Measurements from ENCODE around the gene IARS1. TPM values are rescaled to one million over a fixed set of nuclear protein-coding genes. Genes with fewer than 3 reads are reported as not detected.

Gene IARS1
- total and polyA plus RNA-seq, 2 of the 4 experiments (the other 2 are of a cell fraction), result 85.3 to 414 TPM

GRCh38 chr9:92325269-92325990, 31.9 kb upstream of the IARS1 start, which contains the start of the genes CENPP and NOL8 (continued):
- peak; percentile 75; the same call in 1 of the 2 replicates for TF ChIP-seq POLR2A (IDR thresholded peaks at IDR 0.05; ENCODE audit: low read depth, low read length)

DNA sequence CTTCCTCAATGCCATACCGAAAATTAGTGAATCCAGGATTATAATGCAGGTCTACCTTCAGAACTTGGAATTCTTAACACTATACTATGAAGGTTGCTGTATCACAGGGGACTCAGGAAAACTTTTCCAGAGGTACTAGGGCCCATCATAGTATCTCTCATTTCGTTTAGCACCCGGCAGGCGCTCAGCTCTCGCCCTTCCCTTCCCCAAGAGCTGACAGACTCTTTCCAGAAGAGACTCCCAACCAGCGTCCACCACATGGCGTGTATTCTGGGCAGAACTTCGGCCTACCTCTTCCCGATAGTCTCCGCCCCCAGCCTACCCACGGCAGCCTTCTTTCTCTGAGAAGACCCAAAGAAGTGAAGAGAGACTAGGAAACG, 31.4 kb upstream of the IARS1 start:
- H4K5ac ChIP-seq (ENCODE audit: low read depth, low read length), result peak overlapping the region; percentile 43
- WGBS, 2 experiments (ENCODE audit: extremely low coverage in 2 of 2, insufficient read length in 1 of 2), result 0% methylated on average over 9 of the region's 12 CpGs; no CpG with 5 or more reads in 1 of the 2 experiments
- in situ Hi-C loops (cut with MboI; ENCODE audit: low sequenced_read_pairs), result loop anchor here (5.0 to 25.0 kb wide), 2 partner anchors 312 to 462 kb away; no protein-coding TSS in a partner anchor
- peak overlapping the region; percentile 86 for H3K56ac ChIP-seq (ENCODE audit: extremely low read depth, insufficient read depth, low read length)
- ChIA-PET CTCF (interaction anchor here (1.2 to 1.5 kb wide), 2 partner anchors 184 to 284 kb away, joined by 4 to 7 read pairs; no protein-coding TSS in a partner anchor), POLR2A (ENCODE audit: unreplicated experiment) (no interaction called here)
- H3K27ac ChIP-seq (ENCODE audit: insufficient read depth, low read length), result peak overlapping the region; percentile 96
- TF ChIP-seq MAFK (IDR thresholded peaks at IDR 0.05; ENCODE audit: low read depth, low read length) (no peak), RCOR1 (IDR thresholded peaks at IDR 0.05; ENCODE audit: insufficient replicate concordance, low read length) (no peak), RFX5 (IDR thresholded peaks at IDR 0.05; ENCODE audit: low read depth, low read length) (no peak), POLR2A (IDR thresholded peaks at IDR 0.05; ENCODE audit: low read depth, low read length) (no peak), NFE2L2 (IDR thresholded peaks at IDR 0.05; ENCODE audit: low read depth, low read length) (no peak)
- TF ChIP-seq, protein P1, sequence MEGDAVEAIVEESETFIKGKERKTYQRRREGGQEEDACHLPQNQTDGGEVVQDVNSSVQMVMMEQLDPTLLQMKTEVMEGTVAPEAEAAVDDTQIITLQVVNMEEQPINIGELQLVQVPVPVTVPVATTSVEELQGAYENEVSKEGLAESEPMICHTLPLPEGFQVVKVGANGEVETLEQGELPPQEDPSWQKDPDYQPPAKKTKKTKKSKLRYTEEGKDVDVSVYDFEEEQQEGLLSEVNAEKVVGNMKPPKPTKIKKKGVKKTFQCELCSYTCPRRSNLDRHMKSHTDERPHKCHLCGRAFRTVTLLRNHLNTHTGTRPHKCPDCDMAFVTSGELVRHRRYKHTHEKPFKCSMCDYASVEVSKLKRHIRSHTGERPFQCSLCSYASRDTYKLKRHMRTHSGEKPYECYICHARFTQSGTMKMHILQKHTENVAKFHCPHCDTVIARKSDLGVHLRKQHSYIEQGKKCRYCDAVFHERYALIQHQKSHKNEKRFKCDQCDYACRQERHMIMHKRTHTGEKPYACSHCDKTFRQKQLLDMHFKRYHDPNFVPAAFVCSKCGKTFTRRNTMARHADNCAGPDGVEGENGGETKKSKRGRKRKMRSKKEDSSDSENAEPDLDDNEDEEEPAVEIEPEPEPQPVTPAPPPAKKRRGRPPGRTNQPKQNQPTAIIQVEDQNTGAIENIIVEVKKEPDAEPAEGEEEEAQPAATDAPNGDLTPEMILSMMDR (conservative IDR thresholded peaks at IDR 0.05; ENCODE audit: low read depth, low read length), result no peak
- peak overlapping the region; percentile 92 for H2AK9ac ChIP-seq (replicated peaks; ENCODE audit: low read depth, low read length, poor library complexity)
- H2BK5ac ChIP-seq (ENCODE audit: low read depth, low read length, poor library complexity, severe bottlenecking), result peak overlapping the region; percentile 55
- H4K20me1 ChIP-seq (ENCODE audit: insufficient read depth, low read length), result no peaks in the 10 kb centered on the region
- H2BK20ac ChIP-seq (ENCODE audit: low read depth, low read length), result no peak overlapping the region
- peak overlapping the region; percentile 76 to 97 for H4K8ac ChIP-seq (ENCODE audit: low read depth in 2 of 2, low read length in 2 of 2)
- peak overlapping the region; percentile 86 for H3K4ac ChIP-seq (ENCODE audit: low read depth, low read length)
- peaks cover 16 to 38% of the 10 kb centered on the region in 2 experiments for H3K79me1 ChIP-seq (ENCODE audit: low read depth in 1 of 2, low read length in 2 of 2)
- dilution Hi-C loops (cut with HindIII; ENCODE audit: low sequenced_read_pairs, unreplicated experiment), result no loop called here
- peak overlapping the region; percentile 97 for H3K4me2 ChIP-seq (ENCODE audit: low read depth, low read length)
- H3K9ac ChIP-seq (ENCODE audit: low read depth, low read length), result peak overlapping the region; percentile 75
- no peaks in the 10 kb centered on the region for H3K9me3 ChIP-seq (ENCODE audit: control insufficient read depth, insufficient read depth, low read length)
- H3K27me3 ChIP-seq (ENCODE audit: control insufficient read depth, insufficient read depth, low read length), result no peaks in the 10 kb centered on the region
- no peaks in the 10 kb centered on the region for H3K4me1 ChIP-seq (ENCODE audit: control insufficient read depth, insufficient read depth, low read length)
- ATAC-seq (ENCODE audit: low read depth), result peak; percentile 34
- peaks cover 7% of the 10 kb centered on the region for H3K36me3 ChIP-seq (ENCODE audit: control insufficient read depth, insufficient read depth, low read length)
- H2AFZ ChIP-seq (replicated peaks; ENCODE audit: low read length, poor library complexity), result peak overlapping the region; percentile 99
- H3K14ac ChIP-seq (replicated peaks; ENCODE audit: low read depth, low read length), result peak overlapping the region; percentile 86
- H3K4me3 ChIP-seq (ENCODE audit: insufficient read depth, low read depth, low read length), result peak overlapping the region; percentile 64
- no peak overlapping the region for H2AK5ac ChIP-seq (ENCODE audit: low read depth, low read length)
- no TSS peak for BruUV-seq (replicated peaks)
- H3K23ac ChIP-seq (ENCODE audit: low read depth, low read length), result peak overlapping the region; percentile 34
- H3K9me1 ChIP-seq (ENCODE audit: insufficient read depth, low read length), result no peaks in the 10 kb centered on the region
- no peak for DNase-seq
- no peak overlapping the region for H3K18ac ChIP-seq (ENCODE audit: low read depth, low read length)
- no peak overlapping the region for H2BK120ac ChIP-seq (ENCODE audit: low read depth, low read length)
- H2BK15ac ChIP-seq (ENCODE audit: low read depth, low read length), result no peak overlapping the region
- intact Hi-C loops (cut with micrococcal nuclease), result no loop called here
- H4K91ac ChIP-seq (ENCODE audit: insufficient read depth, low read depth, low read length), result peak overlapping the region; percentile 83; the same call in 1 of the 2 replicates
